Stimulated activated CD4-positive, alpha-beta T cell treated with anti-CD3 and anti-CD28 coated beads, Interleukin-4, amount 100 ng/mL, for 48 hours (primary cell): Measurements from ENCODE around the gene BRINP3.
"Not testable (repeated sequence)": the region's sequence is repeated elsewhere in the genome, so short reads cannot be mapped to it uniquely, and the experiment has no call there.

Experiments used
- DNase-seq, 2 donors: peaks; one replicate each; pipeline ENCODE4 v3.0.0-alpha.2; 2020; ENCODE audit warnings: low read depth in 2 of 2

Gene BRINP3

GRCh38 chr1:190477762-190478148, at the start of gene BRINP3:
Gene BRINP3 (minus strand): TSS chr1:190477864.
- no peak for DNase-seq

DNA sequence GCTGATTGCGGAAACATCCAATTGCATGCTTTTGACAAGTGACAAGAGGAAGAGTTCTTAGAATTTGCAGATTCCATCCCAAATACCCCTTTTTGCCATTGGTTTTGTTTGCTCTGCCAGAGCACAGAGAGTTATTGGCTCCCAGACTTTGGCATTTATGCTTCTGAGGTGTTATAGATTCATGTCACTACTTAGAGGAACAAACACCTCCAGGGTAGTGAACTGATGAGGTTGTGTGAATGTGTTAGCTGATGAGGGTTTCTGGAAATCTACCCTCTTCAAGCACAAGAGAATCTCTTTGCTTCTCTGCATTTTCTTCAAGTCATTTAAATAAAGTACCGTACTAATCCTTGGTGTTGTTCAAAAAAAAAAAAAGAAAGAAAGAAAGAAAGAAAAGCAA, 33.9 kb upstream of the BRINP3 start:
- no peak for DNase-seq

DNA sequence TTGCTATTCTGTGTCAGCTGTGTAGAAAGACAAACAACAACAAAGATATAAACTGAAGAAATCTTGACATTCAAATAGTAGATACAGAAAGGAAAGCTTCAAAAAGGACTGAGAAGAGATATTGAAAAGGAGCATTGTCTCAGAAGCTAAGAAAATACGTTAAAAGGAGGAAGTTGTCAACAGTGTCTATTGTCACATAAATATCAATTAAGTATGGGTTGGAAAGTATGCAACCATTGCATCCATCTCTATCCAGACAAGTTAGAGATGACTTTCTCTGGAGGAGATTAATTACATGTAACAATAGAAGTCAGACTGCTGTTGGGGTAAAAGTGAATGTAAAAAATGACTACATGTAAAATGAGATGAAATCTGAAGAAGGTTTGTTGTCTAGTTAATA, 29.7 kb upstream of the BRINP3 start:
- DNase-seq = no peak

DNA sequence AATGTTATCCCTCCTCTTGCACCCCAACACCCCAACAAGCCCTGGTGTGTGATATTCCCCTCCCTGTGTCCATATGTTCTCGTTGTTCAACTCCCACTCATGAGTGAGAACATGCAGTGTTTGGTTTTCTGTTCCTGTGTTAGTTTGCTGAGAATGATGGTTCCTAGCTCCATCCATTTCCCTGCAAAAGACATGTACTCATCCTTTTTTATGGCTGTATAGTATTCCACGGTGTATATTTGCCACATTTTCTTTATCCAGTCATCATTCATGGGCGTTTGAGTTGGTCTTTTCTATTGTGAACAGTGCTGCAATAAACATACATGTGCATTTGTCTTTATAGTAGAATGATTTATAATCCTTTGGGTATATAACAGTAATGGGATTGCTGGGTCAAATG, 26.9 kb upstream of the BRINP3 start:
- not testable (repeated sequence) for DNase-seq

- no peak for DNase-seq
Measured at GRCh38 chr1:190497565-190497964, 19.9 kb upstream of the BRINP3 start.

GRCh38 chr1:190494451-190494850, 16.8 kb upstream of the BRINP3 start:
- no peak for DNase-seq

DNA sequence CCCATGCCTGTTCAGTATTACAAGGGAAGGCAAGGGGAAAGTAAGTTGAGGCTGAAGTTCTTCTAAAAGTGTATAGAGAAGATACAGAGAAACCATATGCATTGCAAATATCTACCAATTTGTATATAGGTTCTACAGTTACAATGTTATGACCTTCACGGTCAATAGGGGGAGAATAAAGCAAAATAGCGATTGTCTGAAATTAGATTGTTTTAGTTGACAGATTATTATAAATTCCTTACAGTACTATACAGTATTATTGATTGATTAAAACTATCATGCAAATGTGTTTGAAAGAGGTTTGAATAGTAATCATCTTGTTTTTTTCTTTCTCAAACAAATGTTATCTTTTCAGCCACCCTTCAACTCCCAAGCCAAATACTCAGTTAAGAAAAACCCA, 13.7 kb upstream of the BRINP3 start:
- DNase-seq = no peak

DNA sequence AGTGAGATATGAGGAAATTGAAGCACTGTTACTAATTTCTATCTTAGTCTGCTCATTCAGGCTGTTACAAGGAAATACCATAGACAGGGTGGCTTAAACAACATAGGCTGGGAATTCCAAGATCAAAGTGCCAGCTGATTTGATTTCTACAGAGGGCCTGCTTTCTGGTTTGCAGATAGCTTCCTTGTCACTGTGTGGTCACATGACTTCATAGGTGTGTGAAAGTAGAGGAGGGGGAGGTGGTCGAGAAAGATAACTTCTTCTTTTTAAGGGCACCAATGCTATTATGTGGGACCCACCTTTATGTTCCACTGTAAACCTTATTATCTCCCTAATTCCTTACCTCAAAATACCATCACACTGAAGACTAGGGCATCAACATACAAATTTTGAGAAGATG, 6.4 kb upstream of the BRINP3 start:
- no peak for DNase-seq

DNA sequence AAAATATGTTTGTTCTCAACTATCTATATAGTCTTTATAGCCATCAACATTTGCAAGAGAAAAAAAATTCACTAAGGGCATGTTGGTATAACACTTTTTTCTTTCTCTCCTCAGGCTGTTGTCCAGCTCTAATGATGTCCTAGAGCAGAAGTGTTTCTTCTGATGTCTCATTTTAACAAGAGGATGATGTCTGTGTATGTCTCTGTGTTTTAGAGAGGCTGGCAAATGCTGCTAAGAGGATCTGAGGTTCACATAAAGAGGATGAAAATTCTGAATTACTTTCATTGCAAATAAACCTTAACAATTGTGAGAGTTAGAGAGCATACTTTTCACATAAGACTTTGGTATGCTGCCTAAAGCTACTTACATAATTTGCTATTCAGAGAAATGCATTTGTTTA, 2.6 kb upstream of the BRINP3 start:
- no peak for DNase-seq

GRCh38 chr1:190479516-190479915, 1.9 kb upstream of the BRINP3 start:
- DNase-seq = no peak

DNA sequence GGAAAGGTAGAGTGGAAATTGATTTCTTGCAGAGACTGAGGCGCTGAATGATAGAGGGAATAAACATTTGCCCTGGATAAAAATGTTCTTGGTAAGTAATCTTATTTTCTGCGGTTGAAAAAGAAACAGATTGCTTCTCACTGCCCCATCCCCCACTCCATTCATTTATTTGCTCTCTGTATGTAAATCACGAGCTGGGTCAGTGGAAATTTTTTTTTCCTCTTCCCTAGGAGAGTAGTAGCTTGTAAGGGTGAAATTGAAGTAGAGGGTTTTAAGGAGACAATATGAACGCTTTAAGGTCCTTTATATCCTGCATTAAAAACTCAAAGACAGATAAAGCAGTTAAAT, 1.4 kb upstream of the BRINP3 start:
- no peak for DNase-seq

GRCh38 chr1:190478149-190479049, 735 bp upstream of the BRINP3 start:
- DNase-seq = no peak

DNA sequence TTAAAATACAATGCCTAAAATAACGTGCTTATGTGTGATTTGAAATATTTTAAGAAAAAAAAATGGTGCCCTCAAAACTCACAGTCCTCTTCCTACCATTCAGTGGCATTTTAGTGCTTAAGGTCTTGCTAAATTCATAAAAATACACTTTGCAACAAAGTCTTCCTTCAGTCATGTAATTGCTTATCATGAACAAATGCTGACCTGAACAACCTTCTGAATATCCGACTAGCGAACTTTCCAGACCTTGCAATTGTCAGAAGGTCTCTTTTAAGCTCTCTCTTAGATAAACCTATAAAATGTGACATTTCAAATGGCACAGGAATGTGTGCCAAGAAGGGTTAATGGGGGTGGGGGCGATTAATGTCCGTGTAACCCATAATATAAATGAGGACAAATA, 858 bp downstream of the BRINP3 start:
- no peak for DNase-seq

DNA sequence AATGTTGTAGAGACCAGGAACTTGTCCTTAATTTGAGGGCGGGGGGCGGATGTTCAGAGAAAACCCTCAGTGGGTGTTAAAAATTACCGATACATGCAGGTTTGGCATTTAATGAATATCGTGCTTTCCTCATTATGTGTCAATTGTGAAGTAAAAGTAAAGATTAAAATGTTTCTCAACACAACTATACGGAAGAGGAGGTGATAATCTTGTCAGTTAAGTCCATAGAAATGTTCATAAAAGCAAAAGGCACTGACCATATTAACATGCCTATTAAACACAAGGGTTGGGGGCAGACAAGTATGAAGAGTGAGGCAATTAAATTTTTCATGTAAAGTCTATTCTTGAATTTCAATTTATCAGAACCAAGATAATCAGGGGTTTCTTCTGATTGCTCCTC, 1.3 kb downstream of the BRINP3 start:
- no peak for DNase-seq

DNA sequence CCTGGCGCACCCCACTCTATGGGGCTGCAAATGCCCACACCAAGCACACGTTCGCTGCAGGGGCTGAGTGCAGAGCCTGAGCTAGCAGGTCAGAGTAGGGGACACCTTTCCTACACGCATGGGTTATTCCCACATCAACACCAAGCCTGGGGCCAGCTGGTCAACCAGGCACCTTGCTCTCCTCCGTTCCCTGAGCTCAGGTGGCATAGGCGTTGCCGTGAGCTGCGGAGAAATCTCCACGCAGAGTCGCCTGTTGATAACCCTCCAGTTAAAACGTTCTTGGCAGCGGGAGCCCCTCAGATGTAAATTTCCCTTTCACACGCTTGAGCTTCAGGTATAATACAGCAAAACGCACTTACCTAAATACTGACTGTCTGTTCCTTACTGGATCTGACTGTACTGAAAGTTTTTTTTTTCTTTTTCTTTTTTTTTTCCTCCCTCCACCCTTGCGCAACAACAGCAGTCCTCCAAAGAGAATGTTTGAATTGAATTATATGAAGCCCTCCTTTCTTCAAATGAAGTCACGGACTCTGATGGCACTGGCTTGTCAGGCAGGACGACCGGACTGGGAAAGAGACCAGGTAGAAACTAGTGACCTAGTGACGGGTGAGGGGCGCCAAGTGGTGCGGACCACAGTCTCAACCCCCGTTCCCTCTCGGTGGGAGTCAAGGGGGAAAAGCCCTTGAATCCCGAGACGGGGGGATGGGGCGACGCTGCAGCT, 2.1 kb downstream of the BRINP3 start:
- DNase-seq = no peak

GRCh38 chr1:190474650-190475211, 2.9 kb downstream of the BRINP3 start:
- DNase-seq = no peak

- DNase-seq = no peak
Measured at GRCh38 chr1:190474010-190474409, 3.7 kb downstream of the BRINP3 start.

DNA sequence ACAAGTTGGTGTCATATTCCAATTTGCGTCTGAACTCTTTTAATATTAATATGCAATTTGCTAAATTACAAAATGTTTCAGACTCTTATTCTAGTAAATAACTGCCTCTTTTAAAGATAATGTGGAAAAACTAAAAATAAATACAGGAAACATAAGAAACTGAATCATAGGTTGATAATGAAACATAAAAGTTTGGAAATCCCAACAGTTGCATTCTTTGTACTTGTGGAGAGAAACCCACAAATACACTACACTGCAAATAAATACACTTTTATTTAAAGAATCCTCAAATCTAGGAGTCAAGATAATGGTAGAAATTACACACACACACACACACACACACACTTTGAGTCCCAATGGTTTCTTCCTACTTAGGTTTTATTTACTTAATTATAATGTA, 5.2 kb downstream of the BRINP3 start:
- DNase-seq = no peak

GRCh38 chr1:190472042-190472441, 5.6 kb downstream of the BRINP3 start:
- no peak for DNase-seq

DNA sequence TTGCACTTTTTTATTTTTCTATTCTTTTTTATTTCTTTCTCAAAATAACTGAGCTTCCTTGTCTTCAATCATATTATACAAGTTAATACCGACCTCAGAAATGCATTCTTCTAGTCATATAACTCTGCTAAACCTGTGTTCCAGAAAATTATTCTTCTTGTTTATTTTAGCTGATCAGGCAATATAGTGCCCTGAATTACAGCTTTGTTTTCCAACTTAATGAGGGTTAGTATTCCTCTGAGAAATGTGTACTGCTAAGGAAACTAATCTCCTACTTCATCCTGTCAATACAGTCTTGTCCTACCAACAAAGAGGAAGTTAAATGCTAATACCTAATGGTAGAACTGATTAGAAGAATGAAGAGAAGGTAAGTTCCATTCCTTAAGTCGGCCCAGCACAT, 13.0 kb downstream of the BRINP3 start:
- DNase-seq = no peak

DNA sequence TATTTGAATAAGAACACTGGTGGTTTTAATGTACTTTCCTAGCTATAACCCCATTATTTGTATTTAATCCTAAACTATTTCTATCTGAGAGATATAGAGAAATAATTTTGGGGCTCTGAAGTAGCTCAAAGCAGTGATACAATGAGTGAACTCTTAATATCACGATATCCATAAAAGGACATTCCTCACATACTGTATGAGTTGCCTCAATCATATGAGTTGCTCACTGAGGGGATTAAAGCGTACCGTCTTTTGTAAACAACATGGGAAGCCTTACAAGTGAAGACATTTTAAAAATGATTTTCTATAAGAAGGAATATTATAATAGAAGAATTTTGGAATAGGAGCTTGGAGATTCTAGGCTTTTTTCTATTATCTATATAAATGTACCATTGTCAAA, 21.5 kb downstream of the BRINP3 start:
- DNase-seq = no peak

GRCh38 chr1:190455631-190456030, 22.0 kb downstream of the BRINP3 start:
- DNase-seq = no peak

DNA sequence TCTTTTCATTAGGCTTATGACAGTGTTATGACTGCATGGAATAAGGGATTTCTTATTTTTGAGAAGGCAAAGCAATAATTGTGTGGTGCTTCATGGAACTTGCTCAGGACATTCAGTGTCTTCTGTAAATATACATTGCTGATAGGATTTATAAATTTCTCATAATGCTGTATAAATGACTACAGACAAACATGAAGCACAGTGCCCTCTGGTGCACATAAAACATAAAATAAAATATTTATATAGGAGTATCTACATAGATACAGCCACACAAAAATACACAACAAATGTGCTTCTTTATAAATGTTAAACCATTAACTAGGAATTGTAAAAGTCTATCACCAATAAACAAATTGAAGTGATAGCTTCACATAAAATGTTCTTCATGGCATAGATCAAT, 24.1 kb downstream of the BRINP3 start:
- no peak for DNase-seq
